ENCODE data around the gene MATK.

DNA sequence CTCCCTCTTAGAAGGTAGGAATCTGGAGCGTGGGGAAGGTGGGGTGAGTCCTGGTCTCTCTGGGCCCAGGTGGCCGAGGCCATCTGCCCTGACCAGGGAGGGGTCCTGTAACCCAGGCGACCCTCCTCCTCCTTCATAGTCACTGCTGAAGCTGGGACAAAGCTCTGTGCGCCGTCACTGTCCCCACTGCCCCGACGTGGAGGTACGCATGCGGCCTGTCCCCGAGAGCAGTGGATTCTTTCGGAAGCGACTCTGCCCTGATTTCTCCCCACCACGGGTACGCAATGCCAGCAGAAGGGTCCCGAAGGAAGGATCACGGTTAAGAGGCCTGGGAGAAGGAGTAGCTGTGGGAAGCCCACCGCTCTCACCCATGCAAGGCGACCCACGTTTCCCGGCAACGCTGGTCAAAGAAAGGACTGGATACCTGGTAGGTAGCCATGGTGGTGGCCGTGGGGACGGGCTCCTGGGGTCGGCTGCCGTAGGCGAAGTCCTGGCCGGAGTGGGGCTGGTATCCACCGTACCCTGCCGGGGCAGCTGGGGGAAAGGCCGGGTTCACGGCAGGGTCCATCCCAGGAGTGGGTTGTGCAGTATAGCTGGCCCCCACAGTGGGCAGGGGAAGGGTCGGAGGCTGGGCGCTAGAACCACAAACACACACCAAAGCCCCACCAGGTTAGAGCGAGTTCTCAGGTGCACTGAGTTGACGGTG is 48.3 kb upstream of the MATK start:
- TF ChIP-seq POLR2AphosphoS5 (IDR thresholded peaks at IDR 0.05; ENCODE audit: borderline replicate concordance, low read depth, low read length) (no peak), EZH2 (IDR thresholded peaks at IDR 0.05) (no peak), FOXP2 (optimal IDR thresholded peaks at IDR 0.05; ENCODE audit: control extremely low read depth, extremely low read length, insufficient read depth) (no peak)
